Testis (tissue), 2 donors: ENCODE results near the gene PYY.
"Not testable (repeated sequence)": the region's sequence is repeated elsewhere in the genome, so short reads cannot be mapped to it uniquely, and the experiment has no call there.

Experiments used
- POLR2A ChIP-seq: fragments of 450-650 bp; IDR thresholded peaks from one replicate; pipeline ENCODE4 v1.6.1; 2017; ENCODE audit warnings: antibody characterized with exemption, mild to moderate bottlenecking, moderate library complexity
- TF ChIP-seq, protein P1 (sequence below), 3 experiments: fragments of 450-650 bp in 2 of 3; fragments of 200-600 bp in 1 of 3; sonication (generic) in 1 of 3; IDR thresholded peaks; one replicate each; pipeline ENCODE4 v1.5.1; 2016 to 2019; ENCODE audit warnings: antibody characterized with exemption in 3 of 3, mild to moderate bottlenecking in 2 of 3, moderate library complexity in 1 of 3

DNA sequence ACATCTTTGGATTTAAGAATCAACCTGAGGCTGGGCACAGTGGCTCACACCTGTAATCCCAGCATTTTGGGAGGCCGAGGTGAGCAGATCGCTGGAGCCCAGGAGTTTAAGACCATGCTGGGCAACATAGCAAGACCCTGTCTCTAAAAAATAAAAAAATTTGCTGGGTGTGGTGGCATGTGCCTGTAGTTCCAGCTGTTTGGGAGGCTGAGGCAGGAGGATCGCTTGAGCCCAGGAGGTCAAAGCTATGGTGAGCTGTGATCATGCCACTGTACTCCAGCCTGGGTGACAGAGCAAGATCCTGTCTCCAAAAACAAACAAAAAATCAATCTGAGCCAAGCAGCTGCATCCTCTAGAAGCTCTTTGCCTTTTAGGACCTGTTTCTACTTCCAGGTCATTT lies 14.3 kb downstream of the PYY start:
- TF ChIP-seq, protein P1, sequence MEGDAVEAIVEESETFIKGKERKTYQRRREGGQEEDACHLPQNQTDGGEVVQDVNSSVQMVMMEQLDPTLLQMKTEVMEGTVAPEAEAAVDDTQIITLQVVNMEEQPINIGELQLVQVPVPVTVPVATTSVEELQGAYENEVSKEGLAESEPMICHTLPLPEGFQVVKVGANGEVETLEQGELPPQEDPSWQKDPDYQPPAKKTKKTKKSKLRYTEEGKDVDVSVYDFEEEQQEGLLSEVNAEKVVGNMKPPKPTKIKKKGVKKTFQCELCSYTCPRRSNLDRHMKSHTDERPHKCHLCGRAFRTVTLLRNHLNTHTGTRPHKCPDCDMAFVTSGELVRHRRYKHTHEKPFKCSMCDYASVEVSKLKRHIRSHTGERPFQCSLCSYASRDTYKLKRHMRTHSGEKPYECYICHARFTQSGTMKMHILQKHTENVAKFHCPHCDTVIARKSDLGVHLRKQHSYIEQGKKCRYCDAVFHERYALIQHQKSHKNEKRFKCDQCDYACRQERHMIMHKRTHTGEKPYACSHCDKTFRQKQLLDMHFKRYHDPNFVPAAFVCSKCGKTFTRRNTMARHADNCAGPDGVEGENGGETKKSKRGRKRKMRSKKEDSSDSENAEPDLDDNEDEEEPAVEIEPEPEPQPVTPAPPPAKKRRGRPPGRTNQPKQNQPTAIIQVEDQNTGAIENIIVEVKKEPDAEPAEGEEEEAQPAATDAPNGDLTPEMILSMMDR (IDR thresholded peaks at IDR 0.05): not testable (repeated sequence)
- not testable (repeated sequence) for TF ChIP-seq POLR2A
